ENCODE measurements around the gene ATG5.

Gene ATG5

GRCh38 chr6:106334646-106335448 is 9.3 kb upstream of the ATG5 start:
- TF ChIP-seq ZNF274 (IDR thresholded peaks at IDR 0.05; ENCODE audit: low read depth, low read length), result no peak
- no peak overlapping the region for H3K4me3 ChIP-seq (ENCODE audit: low read length)

DNA sequence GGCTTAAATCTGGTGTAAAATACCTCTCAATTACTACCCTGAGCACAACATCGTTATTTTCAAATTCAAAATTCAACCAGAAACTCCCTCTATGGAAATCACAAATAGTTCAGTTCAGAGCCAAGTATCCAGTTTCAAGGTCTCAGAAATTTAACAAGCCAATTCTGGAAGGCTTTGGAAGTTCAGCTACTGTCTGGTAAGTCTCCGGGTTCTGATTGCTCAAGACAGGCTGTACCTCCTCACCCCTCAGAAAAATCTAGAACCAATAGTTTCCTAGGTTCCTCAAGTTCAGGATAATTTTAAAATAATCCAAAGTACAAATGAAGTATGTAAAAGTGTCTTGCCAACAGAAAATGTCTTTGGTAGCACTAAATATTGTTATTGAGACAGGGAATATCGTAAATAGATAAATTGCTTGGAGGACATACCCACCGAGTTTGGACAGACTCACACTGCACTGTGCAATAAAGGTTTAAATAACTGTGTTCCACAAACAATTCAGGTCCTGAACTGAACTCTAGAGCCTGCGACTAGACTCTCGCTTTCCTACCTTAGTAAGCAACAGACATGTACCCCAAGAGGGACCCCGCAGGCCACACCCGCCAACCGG is 729 bp downstream of the ATG5 start:
- peak overlapping the region; percentile 94 for H3K4me3 ChIP-seq (ENCODE audit: low read length)
- TF ChIP-seq ZNF274 (IDR thresholded peaks at IDR 0.05; ENCODE audit: low read depth, low read length), result no peak

GRCh38 chr6:106321940-106322339 is 3.6 kb downstream of the ATG5 start:
- no peak for TF ChIP-seq ZNF274 (IDR thresholded peaks at IDR 0.05; ENCODE audit: low read depth, low read length)
- H3K4me3 ChIP-seq (ENCODE audit: low read length), result no peak overlapping the region

DNA sequence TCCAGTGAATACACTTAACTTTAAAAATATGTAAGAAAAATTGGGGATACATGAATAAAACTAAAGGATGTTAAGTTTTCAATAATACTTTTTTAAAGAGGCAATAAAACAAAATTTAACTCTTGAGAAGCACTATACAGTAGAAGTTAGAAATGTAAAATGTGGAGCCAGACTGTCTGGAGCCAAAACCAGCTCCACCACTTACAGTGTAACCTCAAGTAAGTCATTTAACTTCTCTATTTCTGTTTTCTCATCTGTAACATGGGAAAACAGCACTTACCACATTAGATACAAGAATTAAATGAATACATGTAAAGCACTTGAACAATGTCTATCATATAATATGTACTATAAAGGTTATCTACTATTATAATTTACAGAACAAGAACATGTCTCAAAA is 6.7 kb downstream of the ATG5 start:
- TF ChIP-seq ZNF274 (IDR thresholded peaks at IDR 0.05; ENCODE audit: low read depth, low read length), result no peak
- no peak overlapping the region for H3K4me3 ChIP-seq (ENCODE audit: low read length)

DNA sequence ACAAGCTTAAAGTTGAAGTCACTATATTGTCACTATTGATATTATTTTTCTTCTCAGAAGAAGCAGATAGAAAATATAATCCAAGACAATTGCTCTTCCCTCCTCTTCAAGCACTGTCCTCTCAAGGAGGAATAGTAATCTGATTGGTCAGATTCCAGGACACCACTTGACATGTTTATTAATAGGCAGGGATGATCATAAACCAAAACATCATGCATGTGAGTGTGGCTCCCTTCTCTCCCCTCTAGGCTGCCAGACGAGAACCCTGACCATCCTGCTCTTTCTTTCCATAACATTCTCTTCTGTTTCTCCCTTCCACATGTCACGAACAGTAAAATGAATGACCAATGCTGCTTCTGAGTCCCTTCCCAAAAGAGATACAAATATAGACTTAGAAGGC is 7.5 kb downstream of the ATG5 start:
- H3K4me3 ChIP-seq (ENCODE audit: low read length), result no peak overlapping the region
- TF ChIP-seq ZNF274 (IDR thresholded peaks at IDR 0.05; ENCODE audit: low read depth, low read length), result no peak

GRCh38 chr6:106316375-106316766 is 9.2 kb downstream of the ATG5 start:
- no peak overlapping the region for H3K4me3 ChIP-seq (ENCODE audit: low read length)
- TF ChIP-seq ZNF274 (IDR thresholded peaks at IDR 0.05; ENCODE audit: low read depth, low read length), result no peak

DNA sequence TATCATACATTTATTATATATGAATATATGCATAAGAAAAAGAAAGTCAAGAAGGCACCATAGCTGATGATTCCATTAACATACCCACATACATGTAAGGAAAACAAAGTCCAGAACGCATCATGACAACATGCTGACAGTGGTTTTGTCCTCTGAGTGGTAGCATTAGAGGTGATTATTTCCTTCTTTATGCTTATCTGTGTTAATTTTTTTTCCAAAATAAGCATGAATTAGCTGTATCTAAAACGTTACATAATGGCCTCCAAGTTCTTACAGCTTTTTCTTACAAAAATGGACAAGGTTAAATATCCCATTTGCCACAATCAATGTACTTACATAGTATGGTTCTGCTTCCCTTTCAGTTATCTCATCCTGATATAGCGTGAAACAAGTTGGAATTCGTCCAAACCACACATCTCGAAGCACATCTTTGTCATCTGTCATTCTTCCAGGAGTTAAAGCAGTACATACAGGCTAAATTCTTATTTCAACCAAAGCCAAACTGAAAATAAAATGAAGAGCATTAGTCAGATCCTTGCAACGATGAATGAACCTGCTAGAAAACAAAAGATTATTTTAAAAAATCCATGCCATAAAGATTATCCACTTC is 9.7 kb downstream of the ATG5 start:
- no peak for TF ChIP-seq ZNF274 (IDR thresholded peaks at IDR 0.05; ENCODE audit: low read depth, low read length)
- no peak overlapping the region for H3K4me3 ChIP-seq (ENCODE audit: low read length)

GRCh38 chr6:106309766-106310373 is 15.7 kb downstream of the ATG5 start:
- TF ChIP-seq ZNF274 (IDR thresholded peaks at IDR 0.05; ENCODE audit: low read depth, low read length), result no peak
- H3K4me3 ChIP-seq (ENCODE audit: low read length), result no peak overlapping the region

DNA sequence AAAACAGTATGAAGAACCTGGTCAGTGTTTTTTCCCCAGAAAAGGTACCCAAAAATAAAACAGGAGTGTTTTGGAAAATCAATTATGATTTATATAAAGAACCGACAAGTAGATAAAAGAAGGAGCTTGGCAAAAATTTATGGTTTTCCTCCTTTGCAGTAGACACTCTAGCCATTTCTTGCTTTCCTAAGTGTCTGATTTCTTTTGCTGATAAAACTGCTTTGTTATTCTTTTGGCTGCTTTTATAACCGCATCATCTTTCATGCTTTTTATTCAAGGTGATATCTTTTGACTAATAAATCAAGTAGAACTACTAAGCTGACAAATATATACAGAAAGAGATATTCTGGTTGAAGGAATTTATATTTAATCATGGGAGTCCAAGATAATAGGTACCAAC is 16.6 kb downstream of the ATG5 start:
- TF ChIP-seq ZNF274 (IDR thresholded peaks at IDR 0.05; ENCODE audit: low read depth, low read length), result no peak
- no peak overlapping the region for H3K4me3 ChIP-seq (ENCODE audit: low read length)

DNA sequence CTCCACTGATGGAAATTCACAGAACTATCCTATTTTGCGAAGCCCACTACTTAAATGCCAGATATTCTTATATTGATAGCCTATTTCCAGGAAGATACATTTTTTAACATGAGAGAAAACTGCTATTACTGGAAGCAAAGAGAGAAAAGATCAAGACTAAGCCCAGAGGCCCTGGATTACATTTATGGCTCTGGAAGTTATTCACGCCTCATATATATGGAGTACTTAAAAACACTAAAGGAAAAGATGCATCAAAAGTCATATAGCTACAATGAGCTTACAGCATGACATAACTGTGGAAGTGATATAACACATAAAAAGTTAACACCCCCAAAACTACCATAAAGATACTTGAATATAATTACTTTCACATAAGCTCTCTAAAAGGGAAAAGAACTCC is 19.8 kb downstream of the ATG5 start:
- no peak for TF ChIP-seq ZNF274 (IDR thresholded peaks at IDR 0.05; ENCODE audit: low read depth, low read length)
- no peak overlapping the region for H3K4me3 ChIP-seq (ENCODE audit: low read length)

DNA sequence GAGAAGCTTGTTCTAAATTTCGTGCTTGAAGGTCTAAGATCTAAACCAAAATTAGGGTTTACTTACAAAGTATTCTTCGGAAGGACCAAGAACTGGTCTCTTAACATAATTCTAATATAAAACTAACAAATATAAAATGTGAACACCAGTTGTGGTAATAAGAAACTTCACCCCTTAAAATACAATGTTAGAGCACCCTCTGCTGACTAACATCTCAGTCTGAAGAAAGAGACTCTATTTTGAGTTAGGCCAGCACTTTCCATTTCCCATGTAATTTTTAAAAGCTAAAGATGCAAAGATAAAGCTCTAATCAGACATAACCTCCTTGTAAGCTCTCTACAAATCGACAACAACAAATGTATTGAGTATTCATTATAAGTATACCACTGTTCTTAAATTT is 24.6 kb downstream of the ATG5 start:
- H3K4me3 ChIP-seq (ENCODE audit: low read length), result no peak overlapping the region
- TF ChIP-seq ZNF274 (IDR thresholded peaks at IDR 0.05; ENCODE audit: low read depth, low read length), result no peak

DNA sequence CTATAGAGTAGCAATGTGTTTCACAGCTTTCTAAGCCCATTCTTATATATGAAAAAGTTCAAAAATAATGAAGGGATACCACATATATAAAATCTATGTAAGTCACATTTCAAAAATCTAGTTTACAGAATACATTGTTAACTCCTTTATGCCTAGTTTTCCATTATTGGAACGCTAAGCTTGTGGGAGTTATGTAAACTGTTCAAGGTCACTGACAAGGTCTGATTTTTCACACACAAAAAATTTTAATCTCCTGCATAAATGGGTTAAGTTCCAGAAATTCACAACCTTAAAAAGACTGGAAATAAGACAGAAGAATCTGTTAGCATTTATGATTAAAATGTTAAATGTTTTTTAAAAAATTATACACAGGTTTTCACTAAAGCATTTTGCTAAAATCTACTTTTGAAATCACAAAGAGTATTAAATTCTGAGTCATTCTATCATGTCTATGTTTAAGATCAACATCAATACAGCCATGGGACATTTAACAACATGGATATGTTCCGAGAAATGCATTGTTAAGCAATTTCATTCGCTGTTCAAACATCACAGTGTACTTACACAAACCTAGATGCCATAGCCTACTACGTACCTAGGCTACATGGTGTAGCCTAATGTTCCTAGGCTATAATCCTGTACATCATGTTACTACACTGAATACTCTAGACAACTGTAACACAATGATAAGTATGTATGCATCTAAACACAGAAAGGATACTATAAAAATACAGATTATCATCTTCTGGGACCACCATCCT is 25.4 kb downstream of the ATG5 start:
- TF ChIP-seq ZNF274 (IDR thresholded peaks at IDR 0.05; ENCODE audit: low read depth, low read length), result no peak
- no peak overlapping the region for H3K4me3 ChIP-seq (ENCODE audit: low read length)

GRCh38 chr6:106293116-106293515 is 32.4 kb downstream of the ATG5 start:
- no peak overlapping the region for H3K4me3 ChIP-seq (ENCODE audit: low read length)
- TF ChIP-seq ZNF274 (IDR thresholded peaks at IDR 0.05; ENCODE audit: low read depth, low read length), result no peak

- no peak overlapping the region for H3K4me3 ChIP-seq (ENCODE audit: low read length)
- TF ChIP-seq ZNF274 (IDR thresholded peaks at IDR 0.05; ENCODE audit: low read depth, low read length), result no peak
These were observed 34.6 kb downstream of the ATG5 start for GRCh38 chr6:106290954-106291353.
